Adrenal gland (tissue), 5 donors: ENCODE measurements around the gene OR7D2.

Source experiments
- POLR2A ChIP-seq, 2 donors: fragments of 450-650 bp; IDR thresholded peaks; one replicate each; pipeline ENCODE4 v1.6.1; 2017; ENCODE audit warnings: antibody characterized with exemption in 2 of 2, mild to moderate bottlenecking in 2 of 2, moderate library complexity in 1 of 2
- TF ChIP-seq, protein P1 (sequence below), 6 experiments: fragments of 450-650 bp in 4 of 6; fragments of 200-600 bp in 2 of 6; sonication (generic) in 1 of 6; IDR thresholded peaks; 1 replicate in 5 of 6; 2 replicates in 1 of 6; pipeline versions ENCODE4 v1.5.1 to v1.8.0; 2016 to 2021; ENCODE audit warnings: antibody characterized with exemption in 6 of 6, mild to moderate bottlenecking in 2 of 6, moderate library complexity in 1 of 6
- donor health status: DM: no; HTN: no; CAD: no.

DNA sequence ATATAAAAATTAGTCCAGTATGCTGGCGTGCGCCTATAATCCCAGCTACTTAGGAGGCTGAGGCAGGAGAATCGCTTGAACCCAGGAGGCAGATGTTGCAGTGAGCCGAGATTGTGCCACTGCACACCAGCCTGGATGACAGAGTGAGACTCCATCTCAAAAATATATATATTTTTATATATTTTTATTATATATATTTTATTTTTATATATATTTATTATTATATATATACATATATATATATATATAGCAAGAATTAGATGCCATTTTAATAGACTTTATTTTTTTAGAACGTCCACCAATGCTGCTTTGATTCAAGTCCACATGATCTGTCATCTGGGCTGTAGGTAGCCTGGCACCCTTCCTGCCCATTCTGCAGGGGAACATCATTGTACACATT is 3.5 kb upstream of the OR7D2 start:
- TF ChIP-seq, protein P1, sequence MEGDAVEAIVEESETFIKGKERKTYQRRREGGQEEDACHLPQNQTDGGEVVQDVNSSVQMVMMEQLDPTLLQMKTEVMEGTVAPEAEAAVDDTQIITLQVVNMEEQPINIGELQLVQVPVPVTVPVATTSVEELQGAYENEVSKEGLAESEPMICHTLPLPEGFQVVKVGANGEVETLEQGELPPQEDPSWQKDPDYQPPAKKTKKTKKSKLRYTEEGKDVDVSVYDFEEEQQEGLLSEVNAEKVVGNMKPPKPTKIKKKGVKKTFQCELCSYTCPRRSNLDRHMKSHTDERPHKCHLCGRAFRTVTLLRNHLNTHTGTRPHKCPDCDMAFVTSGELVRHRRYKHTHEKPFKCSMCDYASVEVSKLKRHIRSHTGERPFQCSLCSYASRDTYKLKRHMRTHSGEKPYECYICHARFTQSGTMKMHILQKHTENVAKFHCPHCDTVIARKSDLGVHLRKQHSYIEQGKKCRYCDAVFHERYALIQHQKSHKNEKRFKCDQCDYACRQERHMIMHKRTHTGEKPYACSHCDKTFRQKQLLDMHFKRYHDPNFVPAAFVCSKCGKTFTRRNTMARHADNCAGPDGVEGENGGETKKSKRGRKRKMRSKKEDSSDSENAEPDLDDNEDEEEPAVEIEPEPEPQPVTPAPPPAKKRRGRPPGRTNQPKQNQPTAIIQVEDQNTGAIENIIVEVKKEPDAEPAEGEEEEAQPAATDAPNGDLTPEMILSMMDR (IDR thresholded peaks at IDR 0.05), result no peak
- TF ChIP-seq POLR2A (IDR thresholded peaks at IDR 0.05), result no peak
